Germinal center (tissue), 1 donor: Measurements from ENCODE around the gene CCDC82.
"Not testable (repeated sequence)": the region's sequence is repeated elsewhere in the genome, so short reads cannot be mapped to it uniquely, and the experiment has no call there.

Experiments used
- DNase-seq: peaks from one replicate; pipeline ENCODE4 v3.0.0; 2012; ENCODE audit warnings: mixed read lengths, low spot score

Gene CCDC82

DNA sequence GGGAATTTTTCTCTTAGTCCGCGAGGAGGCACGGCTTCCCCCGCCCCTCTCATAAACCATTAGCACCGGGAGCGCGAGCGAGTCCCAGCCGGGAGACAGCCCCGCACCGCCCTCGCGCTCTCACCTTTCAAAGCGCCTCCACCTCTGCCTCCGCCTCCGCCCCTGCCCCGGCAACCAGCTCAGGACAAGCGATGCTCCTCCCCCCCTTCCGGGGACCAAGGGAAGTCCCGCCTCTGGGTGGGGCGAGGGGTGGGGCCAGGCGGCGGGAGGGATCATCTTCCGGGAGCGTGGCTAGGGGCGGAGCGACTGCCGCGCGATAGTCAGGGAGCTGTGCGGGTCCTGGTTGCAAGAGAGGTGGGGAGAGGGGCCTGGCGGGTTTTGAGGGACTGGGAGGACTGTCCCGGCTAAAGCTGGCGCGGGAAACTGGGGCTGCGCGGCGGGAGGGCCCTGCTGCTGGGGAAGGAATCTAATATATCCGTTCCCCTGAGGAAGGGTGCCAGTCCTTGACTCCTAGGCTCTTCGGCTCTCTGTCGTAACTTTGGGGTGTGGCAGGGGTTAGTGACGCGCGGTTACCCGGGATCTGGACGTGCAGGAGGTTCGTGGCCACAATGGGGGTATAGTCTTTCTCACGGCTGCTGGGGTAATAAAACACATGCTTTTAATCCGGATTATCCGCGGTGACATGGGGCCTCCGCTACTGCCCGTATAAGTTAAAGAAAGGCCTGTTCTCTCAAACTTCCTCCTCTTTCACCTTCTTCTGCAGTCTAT lies at the start of gene CCDC82, which contains the start of gene JRKL:
Gene CCDC82 (minus strand): TSS at position 193 of the 768 bp plus-strand sequence. CDS start 5,165 bp downstream, outside the sequence.
Gene JRKL (plus strand): TSS at position 294 of the 768 bp plus-strand sequence. CDS start 637 bp downstream, outside the sequence.
- DNase-seq: peak; percentile 97

- DNase-seq: not testable (repeated sequence)
Measured at GRCh38 chr11:96432654-96433053, 42.9 kb upstream of the CCDC82 start.

- no peak for DNase-seq
Measured at GRCh38 chr11:96430668-96431067, 41.0 kb upstream of the CCDC82 start.

- no peak for DNase-seq
Measured at GRCh38 chr11:96424693-96425092, 35.0 kb upstream of the CCDC82 start.

DNA sequence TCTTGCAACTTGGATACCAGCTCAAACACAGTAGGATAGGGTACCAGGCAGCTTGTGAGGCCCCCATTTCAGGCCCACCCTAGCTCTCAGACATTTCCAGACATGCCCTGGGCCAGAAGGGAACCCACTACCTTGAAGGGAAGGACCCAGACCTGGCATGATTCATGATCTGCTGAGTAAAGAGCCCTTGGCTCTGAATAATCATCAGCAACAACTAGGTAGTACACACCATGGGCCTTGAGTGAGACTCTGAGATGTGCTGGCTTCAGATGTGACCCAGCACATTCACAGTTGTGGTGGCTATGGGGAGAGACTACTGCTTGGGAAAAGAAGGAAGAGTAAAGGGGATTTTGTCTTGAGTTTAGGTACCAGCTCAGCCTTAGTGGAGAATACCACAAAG lies 23.7 kb upstream of the CCDC82 start:
- no peak for DNase-seq

GRCh38 chr11:96412761-96413381 lies 23.2 kb upstream of the CCDC82 start:
- DNase-seq: no peak

DNA sequence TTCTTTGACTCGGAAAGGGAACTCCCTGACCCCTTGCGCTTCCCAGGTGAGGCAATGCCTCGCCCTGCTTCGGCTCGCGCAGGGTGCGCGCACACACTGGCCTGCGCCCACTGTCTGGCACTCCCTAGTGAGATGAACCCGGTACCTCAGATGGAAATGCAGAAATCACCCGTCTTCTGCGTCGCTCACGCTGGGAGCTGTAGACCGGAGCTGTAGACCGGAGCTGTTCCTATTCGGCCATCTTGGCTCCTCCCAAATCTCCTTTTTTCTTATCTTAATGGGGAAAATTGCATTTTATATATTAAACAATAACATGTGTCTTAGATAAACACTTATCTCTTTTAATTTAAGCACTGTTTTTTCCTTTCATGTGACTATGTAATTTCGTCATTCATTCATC lies 21.7 kb upstream of the CCDC82 start:
- not testable (repeated sequence) for DNase-seq

GRCh38 chr11:96400697-96401096 lies 11.0 kb upstream of the CCDC82 start:
- DNase-seq: no peak

- DNase-seq: no peak
Measured at GRCh38 chr11:96397863-96398262, 8.2 kb upstream of the CCDC82 start.

DNA sequence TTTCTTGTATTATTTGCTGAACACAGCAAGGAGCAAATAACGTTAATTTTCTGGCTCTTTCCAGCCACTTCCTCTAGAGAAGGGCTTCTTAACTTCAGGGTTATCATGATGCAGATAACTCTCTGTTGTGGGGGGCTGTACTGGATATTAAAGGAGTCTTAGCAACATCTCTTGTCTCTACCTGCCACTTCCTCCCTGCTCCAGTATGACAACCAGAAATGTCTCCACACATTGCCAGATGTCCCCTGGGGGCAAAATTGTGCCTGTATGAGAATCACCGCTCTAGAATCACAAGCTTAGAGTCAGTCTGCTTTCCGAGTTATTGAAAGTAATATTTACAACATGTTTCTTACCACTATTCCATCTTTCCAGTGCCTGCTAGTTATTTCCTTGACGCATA lies 6.9 kb upstream of the CCDC82 start:
- DNase-seq: no peak

DNA sequence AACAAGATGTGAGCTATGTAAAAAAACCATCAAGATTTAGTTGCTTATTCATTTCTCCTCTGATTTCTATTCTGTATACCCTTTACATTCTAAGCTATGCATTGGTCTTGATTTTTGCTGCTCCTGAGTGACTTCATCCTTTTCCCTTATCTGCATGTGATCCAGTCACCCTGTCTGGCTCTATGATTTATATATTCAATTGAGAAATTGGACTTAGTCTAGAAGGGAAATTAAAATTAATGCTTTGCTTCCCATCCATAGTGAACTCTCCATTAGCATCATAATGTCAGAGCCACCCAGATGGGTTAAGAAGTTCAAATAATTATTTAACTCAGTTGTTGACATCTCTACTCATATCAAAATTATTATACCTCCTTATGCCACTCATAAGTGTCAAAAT lies 5.1 kb upstream of the CCDC82 start:
- no peak for DNase-seq

GRCh38 chr11:96393753-96394348 lies 4.1 kb upstream of the CCDC82 start:
- peak; percentile 25 for DNase-seq

DNA sequence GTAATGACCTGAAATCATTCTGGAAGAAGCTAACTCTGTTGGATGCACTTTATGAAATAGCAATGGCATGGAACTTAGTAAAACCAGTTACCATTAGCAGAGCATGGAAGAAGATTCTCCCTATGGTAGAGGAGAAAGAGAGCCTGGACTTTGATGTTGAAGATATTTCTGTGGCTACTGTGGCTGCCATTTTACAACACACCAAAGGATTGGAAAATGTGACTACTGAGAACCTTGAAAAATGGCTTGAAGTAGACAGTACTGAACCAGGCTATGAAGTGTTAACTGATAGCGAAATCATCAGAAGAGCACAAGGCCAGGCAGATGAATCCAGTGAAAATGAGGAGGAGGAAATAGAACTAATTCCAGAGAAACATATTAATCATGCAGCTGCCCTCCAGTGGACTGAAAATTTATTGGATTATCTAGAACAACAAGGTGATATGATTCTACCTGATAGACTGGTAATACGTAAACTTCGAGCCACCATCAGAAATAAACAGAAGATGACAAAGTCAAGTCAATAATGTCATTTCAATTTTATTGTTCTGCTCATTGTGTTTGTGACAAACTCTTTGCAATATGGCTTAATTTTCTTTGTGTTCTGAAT lies 2.1 kb upstream of the CCDC82 start:
- no peak for DNase-seq

GRCh38 chr11:96390488-96390792 lies 728 bp upstream of the CCDC82 start:
- no peak for DNase-seq

- DNase-seq: no peak
Measured at GRCh38 chr11:96388891-96389719, 607 bp downstream of the CCDC82 start.

DNA sequence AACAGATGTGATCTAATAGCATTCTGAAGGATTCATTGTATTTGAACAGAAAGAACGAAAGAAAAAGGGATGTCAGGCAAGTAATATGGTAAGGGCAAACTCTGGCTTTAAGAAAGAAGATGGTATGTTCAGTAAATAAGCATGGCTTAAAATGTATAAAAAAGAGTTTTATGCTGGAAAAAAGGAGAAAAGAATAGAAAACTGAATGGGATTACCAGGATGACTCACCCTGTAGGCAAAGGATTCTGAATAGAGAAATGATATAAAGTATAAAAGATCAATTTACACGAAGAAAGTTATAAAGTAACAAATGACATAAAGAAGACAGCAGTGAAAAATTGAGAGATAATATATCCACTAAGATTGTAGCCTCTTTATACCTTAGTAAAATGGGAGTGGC lies 4.5 kb downstream of the CCDC82 start:
- DNase-seq: no peak

DNA sequence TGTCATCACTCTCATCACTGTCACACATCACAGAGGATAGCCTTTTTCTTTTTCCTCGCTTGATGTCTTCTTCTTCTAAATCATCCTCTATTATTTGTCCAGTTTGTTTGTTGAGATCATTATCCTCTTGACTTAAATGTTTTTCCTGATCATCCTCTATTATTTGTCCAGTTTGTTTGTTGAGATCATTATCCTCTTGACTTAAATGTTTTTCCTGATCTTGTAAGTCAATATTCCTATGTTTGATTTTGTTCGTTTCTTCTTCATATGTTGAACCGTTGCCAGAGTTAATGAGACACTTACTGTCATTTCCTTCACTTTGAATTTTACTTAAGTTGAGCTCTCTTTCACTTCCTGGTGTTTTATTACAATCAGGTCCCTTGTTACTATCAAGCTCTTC lies 5.6 kb downstream of the CCDC82 start:
- DNase-seq: no peak

GRCh38 chr11:96376796-96377195 lies 12.9 kb downstream of the CCDC82 start:
- DNase-seq: no peak

DNA sequence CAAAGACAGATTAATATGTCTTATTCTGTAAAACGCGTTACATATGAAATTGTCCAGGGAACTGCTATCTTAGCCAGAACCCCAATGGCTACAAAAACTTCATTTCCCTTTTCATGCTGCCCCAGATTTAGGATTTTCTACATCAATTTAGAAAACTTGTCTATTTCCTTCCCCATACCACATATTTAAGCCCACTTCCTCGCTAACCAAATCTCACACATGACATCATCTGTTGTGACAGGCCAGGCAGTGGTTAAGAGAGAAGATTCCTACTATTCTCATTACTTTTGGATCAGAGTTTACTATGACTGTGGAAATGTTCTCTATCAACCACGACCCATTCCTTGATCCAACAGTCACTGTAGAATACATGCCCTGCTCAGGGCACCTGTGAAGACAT lies 15.9 kb downstream of the CCDC82 start:
- no peak for DNase-seq

DNA sequence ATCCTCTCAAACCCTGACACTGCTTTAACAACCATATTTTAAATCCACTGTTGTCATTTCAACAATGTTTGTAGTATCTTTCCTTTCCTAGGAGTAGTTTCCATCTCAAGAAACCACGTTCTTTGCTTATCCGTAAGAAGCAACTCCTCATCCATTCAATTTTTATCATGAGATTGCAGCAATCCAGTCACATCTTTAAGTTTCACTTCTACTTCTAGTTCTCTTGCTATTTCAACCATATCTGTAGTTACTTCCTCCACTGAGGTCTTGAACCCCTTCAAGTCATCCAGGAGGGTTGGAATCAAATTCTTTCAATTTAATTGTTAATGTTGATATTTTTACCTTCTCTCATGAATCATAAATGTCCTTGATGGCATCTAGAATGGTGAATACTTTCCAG lies 22.4 kb downstream of the CCDC82 start:
- DNase-seq: no peak

GRCh38 chr11:96366024-96366423 lies 23.7 kb downstream of the CCDC82 start:
- DNase-seq: no peak

DNA sequence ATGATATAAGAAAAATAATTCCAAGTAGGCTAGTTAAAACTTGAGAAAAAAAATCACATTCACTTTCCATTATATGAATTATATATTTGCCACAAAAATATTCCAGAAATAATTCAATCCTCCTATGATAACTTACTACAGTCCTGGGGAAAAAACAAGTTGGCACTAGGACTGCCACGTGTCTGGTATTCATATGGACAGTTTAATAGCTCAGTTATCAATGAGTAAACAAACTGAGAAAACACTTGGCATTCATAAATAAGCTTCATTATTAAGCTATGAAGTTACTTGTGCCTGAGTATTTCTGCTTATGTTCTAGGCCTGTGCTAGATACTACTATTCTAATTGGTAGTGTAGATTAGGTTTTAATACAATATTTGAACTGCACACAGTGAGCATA lies 24.2 kb downstream of the CCDC82 start:
- DNase-seq: no peak
